Measurements from ENCODE around the gene NAGA. TPM values are rescaled to one million over a fixed set of nuclear protein-coding genes. Genes with fewer than 3 reads are reported as not detected.
"Not testable (repeated sequence)": the region's sequence is repeated elsewhere in the genome, so short reads cannot be mapped to it uniquely, and the experiment has no call there.

NAGA gene
- total RNA-seq (2014; rRNA removed; shearing (Covaris generic)): 13.7 and 18.2 TPM in 2 replicates

DNA sequence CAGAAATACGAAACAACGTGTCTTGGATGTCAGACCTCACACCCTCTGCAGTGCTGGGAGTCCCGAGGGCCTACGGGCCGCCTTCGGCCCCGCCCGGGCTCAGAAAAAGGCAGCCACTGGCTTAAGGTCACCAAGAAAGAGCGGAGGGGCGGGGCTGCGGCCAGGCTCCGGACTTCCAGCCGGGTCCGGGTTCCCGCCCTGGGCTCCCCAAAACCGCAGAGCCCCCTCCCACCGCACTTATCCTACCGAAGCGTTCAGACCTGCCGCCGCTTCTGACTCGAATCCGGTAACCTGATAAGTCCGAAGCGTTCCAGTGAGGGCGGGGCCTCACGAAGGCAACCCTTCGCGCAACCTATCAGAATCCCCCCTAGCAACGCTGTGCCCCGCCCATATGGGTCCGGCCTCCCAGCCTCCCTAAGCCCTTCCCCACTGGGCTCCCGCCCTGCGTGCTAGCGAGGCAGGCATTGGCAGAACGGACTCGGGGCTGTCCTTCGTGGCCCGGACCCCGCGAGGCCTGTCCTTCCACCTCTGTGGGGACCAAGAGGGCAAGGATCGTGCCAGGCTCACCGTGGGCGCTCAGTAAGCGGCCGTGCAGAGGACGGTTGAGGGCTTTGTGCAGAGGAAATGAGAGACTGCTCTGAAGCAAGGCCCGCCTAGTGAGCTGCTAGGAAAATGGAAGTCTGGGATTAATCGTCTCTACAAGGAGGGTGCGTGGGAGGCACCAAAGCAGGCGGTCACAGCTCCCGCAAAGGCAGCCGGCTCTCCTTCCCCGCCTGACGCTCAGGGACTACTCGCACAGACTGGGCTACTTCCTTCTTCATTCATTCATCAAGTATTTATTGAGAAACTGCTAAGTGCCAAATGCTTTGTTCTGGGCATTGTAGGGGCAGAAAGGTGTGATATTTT is at the start of gene NAGA:
NAGA (minus strand) TSS at position 296 of the 906 bp plus-strand sequence. CDS start 515 bp downstream, outside the sequence.
- peak; percentile 97 for DNase-seq (ENCODE audit: low read depth)

DNA sequence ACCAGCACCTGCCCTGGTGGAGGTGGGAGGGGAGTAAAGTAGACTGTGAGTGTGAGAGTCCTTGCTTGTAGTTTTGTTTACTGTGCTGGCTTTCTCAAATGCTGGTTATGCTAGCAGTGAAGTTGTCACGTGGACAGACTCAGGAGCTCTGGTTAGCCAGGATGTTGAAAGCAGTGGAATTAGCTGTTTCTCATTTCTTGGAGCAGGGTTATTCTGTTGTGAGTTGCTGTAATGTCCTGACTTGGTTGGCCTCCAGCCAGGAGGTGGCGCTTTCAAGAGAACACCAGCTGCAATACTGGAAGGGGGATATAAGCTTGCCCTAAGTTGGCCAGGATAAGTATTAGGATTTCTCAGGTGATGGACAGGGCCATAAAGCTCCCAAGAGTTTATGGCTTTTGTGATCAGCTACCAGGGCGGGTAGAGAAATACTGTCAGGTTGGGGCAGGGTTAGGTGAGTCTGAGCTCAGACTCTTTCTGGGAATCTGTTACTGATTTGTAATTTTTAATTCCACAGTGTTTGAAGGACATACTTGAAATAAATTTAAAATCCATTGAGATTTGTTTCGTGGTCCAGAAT is 46.3 kb upstream of the NAGA start:
- DNase-seq (ENCODE audit: low read depth): no peak

DNA sequence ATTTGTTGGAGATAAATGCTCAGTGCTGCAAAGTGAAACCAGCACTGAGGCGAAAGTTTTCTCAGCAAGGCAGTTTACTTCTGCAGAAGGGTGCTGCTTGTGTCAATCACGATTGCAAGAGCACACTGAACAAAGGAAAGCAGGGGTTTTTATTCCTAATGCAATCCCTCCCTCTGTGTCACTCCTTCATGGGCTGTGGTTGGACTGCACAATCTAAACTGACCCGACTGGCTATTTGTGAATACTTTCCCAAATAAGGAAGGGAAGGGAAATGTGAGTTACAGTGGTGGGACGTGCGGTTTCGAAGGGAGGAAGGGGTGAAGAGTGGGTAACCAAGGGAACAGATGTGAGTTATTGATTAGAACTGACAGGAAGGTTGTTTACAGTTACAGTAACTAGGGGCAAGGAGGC is 44.8 kb upstream of the NAGA start:
- not testable (repeated sequence) for DNase-seq (ENCODE audit: low read depth)

DNA sequence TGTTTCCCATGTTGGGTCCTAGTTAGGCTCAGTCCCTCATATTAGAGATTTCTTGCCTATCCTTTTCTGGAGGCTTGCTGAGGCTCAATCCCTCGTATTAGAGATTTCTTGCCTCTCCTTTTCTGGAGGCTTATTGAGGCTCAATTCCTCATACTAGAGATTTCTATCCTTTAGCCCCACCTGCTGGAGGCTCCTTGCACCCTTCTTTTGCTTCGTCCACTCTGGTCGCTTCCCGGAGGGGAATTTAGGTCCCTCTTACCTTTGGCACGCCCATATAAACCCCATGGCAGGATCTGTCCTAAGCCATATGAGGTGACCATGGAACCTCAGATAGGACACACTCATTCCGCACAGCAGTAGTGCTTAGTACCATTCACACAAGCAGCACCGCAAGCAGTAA is 44.1 kb upstream of the NAGA start:
- DNase-seq (ENCODE audit: low read depth): no peak

DNA sequence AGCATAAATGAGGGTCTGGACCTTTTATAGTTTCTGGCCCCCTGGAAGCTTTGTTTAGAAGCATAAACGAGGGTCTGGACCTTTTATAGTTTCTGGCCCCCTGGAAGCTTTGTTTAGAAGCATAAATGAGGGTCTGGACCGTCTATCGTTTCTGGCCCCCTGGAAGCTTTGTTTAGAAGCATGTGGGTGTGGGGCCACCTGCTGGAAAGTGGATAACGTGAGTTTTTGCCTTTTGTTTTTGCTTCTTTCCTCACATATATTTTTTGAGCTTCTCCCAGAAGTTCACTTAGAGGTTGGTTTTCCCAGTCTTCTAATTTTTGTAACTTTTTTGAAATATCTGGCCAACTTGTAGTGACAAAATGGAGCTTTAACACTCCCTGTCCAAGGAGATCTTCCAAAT is 42.2 kb upstream of the NAGA start:
- DNase-seq (ENCODE audit: low read depth): not testable (repeated sequence)

DNA sequence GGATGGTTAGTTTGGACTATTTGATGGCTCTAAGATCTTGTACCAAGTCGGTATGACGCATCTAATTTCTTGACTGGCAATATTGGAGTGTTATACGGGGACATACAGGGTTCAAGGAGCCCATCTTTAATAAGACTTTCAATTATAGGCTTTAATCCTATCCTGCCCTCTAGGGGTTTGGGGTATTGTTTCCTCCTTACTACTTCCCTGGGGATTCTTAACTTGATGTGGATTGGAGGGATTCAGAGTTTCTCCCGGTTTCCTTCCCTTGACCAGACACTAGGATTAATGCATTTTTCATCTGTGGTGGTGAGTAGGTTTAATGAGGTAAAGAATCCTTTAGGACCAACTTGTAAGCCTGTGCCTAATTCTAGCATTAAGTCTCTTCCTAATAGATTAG is 41.2 kb upstream of the NAGA start:
- DNase-seq (ENCODE audit: low read depth): no peak

DNA sequence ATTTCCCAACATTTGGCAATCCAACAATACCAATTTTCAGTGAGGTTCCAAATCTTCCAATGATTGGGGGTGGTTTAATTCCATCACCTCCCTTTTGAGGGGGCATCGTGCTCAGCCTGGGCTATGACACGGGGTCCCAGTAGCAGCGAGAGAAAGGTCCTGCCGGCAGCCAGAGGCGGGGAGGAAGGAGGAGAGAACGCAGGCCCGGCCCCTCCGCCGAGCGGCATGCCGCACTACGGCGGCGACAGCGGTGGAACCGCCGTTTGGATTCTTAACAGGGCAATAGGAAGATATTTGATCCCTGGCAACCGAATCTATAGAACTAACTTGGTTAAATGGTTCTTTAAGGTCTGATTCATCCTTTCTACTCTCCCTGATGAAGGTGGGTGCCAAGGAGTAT is 38.2 kb upstream of the NAGA start:
- no peak for DNase-seq (ENCODE audit: low read depth)

DNA sequence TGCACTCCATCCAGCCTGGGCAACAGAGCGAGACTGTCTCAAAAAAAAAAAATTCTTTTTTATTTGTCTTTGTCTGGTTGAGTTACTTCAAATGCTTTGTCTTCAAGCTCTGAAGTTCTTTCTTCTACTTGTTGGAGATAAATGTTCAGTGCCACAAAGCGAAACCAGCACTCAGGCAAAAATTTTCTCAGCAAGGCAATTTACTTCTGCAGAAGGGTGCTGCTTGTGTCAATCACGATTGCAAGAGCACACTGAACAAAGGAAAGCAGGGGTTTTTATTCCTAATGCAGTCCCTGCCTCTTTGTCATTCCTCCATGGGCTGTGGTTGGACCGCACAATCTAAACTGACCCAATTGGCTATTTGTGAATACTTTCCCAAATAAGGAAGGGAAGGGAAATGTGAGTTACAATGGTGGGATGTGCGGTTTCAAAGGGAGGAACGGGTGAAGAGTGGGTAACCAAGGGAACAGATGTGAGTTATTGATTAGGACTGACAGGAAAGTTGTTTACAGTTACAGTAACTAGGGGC is 33.8 kb upstream of the NAGA start:
- not testable (repeated sequence) for DNase-seq (ENCODE audit: low read depth)

DNA sequence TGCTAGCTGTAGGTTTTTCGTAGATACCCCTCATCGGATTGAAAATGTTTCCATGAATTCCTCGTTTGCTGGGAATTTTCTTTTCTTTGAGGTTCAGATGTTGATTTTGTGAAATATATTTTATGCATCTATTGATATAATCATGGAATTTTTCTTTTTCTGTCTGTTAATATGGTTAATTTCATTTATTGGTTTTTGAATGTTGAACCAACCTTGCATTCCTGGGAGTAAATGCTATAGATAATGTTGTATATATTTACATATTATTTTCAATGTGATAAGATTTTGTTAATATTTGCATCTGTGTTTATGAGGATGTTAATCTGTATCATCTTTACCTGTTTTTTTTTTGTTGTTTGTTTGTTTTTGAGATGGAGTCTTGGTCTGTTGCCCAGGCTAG is 30.6 kb upstream of the NAGA start:
- DNase-seq (ENCODE audit: low read depth): no peak

DNA sequence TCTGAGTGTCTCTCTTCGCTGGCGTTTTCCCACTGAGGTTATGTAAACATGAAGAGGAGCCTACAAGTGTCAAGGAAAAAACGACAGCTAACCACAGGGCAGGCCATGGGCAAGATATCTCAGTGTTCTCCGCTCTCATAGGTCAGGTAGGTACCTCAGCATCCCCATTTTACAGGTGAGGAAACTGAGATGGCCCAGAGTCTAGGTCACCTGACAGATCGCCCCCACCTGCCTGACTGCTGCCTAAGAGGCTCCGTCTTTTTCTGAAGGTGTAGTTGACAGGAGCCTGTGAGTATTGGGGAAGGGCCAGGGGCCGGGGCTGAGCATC is 20.8 kb upstream of the NAGA start:
- no peak for DNase-seq (ENCODE audit: low read depth)

DNA sequence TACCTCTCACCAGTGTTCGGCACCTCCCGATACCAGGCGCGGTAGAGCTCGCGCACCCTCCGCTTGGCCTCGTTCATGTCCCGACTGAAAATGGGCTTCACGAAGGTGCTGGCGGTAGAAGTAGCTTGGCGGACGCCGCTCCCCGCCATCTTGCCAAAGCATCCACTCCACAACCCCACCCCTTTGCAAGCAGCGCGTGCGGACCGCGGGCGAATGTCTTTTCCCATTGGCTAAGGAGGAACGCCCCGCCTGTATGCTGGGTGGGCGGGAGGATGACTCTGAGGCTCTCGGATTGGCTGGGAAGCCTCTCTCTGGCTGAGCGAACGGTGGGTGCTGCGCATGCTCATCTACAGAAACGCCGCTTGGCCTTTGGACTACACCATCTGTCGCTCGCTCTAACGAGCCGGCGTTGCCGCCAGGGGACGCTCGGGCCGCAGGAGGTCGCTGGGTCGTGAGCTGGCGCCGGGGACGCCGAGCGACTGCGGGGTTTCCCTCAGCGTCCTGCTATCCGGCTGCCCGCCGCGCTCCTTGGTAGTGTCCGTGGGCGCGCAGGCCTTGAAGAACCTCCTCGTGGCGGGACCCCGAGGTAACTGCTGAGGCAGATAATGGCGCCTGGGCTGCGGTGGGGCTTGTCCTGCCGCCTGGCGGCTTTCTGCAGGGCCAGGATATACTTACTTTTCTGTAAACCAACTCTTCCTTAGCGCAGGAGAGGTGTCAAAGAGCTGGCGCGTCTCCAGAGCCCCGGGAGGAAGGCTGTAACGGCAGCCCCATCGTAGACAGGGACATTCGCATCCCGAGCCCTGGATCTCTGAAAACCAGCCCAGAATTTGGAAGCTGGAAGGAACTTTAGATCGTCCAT is 20.2 kb upstream of the NAGA start, which contains the start of gene NDUFA6:
NDUFA6 (minus strand) TSS at position 177 of the 859 bp plus-strand sequence; CDS start at position 149, 28 bp downstream.
- DNase-seq (ENCODE audit: low read depth): peak; percentile 99

DNA sequence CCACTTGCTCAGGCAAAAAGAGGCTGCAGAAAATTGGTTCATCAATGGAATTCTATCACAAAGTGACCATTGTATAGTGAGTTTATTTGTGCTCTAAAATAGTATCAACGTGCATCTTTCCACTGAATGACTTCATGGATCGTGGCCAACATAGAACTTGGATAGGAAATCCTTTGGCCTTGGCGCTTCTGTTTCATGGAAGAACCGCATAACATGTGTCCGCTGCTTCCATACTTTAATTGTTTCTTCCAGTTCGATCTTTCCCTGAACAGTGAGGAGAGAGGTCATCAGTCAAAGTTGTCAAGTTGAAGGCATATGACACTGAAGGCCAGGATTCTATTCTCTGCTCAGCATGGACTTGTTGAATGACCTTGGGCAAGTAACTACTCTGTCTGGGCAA is 15.4 kb upstream of the NAGA start:
- no peak for DNase-seq (ENCODE audit: low read depth)

DNA sequence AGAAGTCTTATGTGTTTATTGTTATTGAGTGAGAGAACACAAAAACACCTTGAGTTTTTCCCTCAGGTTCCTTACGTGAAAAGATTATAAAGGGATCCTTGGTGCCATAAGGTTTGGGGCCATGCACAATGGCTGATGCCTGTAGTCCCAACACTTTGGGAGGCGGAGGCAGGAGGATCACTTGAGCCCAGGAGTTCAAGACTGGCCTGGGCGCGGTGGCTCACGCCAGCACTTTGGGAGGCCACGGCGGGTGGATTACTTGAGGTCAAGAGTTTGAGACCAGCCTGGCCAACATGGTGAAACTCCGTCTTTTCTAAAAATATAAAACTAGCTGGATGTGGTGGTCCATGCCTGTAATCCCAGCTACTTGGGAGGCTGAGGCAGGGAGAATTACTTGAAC is 14.3 kb upstream of the NAGA start:
- DNase-seq (ENCODE audit: low read depth): no peak

DNA sequence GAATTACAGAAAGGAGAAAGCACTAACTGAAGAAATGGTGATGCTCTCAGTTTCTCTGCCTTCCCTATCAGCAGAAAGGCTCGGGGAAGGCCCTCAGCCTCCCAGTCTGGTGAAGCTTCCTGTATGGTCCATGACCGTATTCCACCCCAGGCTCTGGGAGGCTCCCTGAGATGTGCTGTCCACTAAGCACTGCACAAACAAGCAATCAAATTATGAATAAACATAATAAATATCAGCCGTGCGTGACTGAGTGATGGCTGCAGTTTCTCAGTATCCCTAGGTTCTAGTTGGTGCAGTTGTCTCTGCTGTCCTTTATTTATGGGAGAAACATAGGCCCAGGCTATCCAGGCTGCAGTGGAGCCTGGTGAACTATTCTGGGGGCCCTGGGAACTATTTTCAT is 12.5 kb upstream of the NAGA start:
- no peak for DNase-seq (ENCODE audit: low read depth)

DNA sequence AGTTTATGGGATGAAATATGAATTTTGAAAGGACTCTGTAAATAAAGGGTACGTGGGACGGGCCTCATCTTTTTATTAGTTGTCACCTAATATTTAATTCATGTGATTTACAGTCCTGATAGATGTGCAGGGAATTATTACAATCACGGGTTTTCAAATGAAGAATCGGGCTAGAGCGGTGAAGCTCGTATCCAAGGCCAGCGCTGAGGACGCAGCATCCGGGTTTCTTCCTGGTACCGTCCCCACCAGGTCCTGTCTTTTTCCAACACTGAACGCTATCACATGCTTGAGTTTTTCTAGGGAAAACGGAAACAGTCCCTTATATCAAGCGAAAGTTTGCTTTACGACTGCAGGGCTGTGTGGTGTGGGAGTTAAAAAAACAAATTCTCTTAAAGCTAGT is 9.7 kb upstream of the NAGA start:
- peak; percentile 32 for DNase-seq (ENCODE audit: low read depth)

DNA sequence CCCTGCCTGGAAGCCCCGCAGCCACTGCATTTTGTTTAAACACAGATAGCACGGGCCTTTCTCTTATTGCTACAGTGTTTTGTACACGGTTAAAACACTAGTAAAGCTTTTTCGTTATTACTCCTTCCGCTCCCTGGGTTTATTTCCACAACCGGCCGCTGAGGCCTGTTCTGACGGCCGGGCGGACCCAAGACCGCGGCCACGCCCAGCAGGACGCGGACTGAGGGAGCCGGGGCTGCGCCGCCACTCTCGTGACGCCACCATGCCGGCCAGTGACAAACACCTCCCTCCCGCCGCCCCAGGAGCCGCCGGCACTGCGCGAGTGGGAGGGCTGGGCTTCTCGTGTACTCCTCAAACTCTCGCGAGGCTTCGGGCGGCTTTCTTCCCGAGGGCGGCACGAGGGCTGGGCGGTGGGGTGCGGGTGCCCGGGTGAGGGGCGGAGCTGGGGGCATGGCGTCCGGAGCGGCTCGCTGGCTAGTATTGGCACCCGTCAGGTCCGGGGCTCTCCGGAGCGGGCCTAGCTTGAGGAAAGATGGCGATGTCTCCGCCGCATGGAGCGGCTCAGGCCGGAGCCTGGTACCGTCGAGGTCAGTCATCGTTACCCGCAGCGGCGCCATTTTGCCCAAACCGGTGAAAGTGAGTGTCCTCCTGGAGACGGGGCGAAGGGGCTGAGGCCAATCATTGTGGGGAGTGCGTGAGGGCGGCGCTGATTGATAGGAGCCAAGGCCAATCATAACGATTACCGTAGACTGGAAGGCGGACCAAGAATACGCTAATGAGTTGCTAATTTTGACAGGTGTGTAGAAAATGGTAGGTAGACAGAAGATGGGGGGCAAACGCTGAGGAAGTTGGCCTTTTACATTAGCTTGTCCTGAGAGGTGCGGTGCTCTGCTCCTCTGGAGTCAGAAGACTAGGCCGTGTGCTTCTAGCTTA is 9.0 kb upstream of the NAGA start, which contains the start of gene SMDT1:
SMDT1 (plus strand) TSS at position 382 of the 933 bp plus-strand sequence; CDS start at position 451, 69 bp downstream.
- DNase-seq (ENCODE audit: low read depth): peak; percentile 98

DNA sequence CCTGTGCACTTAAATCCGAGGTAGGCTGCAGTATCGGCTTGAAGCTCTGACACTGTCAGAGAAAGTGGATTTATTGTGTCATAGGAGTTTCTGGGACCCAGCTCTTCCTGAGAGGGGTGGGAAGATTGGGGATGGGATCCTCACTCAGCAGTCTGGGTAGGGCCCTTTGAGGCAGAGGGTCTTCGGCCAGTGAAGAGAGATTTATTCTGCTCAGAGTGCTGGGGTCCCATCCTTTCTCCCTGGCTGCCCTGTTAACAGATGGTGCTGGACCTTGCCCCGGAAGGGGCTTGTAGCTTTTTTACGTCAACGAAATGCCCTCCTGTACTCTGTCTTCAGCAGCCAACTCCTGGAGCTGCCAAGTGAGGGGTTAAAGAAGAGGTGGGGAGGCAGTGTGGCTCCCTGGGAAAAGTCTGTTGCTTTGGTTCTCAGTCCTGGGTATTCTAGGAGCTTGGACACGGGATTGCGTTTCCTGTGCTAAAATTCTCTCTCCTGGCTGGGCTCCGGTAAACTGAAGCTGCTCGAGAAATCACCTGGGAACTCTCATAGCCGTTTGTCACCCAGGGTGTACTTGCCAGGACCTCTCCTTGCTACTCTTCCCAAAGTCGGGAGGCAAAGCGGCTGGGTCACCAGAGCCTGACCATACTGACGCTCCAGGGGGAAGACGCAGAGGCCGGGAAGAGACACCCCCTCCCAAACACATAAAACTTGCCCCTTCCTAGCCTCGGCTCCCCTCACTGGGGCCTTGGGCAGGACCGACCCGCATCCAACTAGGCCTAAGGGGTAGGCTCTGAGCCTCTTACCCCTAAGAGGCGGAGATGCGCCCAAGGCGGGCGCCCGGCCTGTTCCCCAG is 8.1 kb upstream of the NAGA start:
- no peak for DNase-seq (ENCODE audit: low read depth)

DNA sequence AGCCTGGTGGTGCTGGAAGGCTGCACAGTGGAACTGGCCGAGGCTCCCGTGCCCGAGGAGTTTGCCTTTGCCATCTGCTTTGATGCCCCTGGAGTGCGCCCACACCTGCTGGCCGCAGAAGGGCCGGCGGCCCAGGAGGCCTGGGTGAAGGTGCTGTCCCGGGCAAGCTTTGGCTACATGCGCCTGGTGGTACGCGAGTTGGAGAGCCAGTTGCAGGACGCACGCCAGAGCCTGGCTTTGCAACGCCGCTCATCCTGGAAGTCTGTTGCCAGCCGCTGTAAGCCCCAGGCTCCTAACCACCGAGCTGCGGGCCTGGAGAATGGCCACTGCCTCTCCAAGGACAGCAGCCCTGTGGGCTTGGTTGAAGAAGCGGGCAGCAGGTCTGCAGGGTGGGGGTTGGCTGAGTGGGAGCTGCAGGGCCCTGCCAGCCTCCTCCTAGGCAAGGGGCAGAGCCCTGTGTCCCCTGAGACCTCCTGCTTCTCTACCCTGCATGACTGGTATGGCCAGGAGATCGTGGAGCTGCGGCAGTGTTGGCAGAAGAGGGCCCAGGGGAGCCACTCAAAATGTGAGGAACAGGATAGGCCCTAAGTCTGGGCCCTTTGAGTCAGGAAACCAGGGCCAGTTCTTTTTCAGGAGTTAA is 7.0 kb upstream of the NAGA start:
- DNase-seq (ENCODE audit: low read depth): no peak

DNA sequence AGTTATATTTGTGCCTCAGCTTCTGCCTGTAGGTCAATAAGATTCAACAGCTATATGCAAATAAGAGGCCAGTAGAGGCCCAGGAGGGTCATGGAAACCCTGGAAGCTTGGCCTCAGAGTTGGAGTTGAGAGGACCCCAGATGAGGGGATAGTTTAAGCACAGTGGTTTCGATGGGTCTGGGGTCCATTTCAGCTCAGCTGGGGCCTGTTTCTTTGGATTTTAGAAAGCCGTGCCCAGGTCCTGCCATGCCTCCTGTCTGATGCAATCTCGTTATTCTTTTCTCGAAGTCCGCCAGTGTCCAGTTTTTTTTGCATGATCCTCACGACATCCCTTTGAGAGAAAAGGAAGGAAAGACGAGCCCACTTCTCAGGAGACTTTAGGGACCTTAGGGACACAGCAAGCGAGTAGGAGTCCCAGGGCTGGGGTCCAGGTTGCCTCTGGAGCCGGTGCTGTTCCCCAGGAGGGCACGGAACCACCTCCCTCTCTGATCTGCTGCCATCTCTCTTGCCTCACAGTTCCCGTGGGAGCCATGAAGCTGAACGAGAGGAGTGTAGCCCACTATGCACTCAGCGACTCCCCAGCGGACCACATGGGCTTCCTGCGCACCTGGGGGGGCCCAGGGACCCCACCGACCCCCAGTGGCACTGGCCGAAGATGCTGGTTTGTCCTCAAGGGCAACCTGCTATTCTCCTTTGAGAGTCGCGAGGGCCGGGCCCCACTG is 6.3 kb upstream of the NAGA start:
- DNase-seq (ENCODE audit: low read depth): no peak

Measured in Daoy (cell line).